ENCODE results near the gene PARD3B. TPM values are rescaled to one million over a fixed set of nuclear protein-coding genes. Genes with fewer than 3 reads are reported as not detected.

The PARD3B gene
- total and polyA plus RNA-seq, 2 experiments from 2014 or later = 4.3 to 8.5 TPM

DNA sequence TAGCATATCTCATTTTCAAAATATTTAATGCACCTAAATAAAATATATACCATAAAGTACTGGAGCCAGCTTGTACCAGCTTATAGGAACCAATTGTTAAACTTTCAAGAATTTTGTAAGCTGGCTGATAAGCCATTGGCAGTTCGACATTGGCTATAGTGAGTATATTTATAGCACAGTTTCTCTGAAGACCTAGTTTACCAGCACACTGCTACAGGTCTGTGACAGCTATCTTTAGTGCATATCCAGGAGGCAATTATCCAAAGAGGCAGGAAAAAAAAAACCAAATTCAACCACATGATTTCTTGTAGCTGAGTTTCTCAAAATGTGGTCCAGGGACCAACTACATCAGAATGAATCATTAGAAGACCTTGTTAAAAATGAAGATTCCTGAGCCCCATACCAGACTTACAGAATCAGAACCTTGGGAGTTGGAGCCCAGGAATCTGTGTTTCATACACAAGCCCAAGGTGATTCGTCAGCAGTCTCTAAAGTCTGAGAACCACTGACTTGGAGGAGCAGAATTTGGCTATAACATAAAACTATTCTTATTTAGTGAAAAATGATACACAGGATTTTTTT, 858.1 kb downstream of the PARD3B start:
- DNase-seq (ENCODE audit: low read depth in 1 of 2, low spot score in 1 of 2) = peak; percentile 31 to 34
- H3K4me3 ChIP-seq = no peak overlapping the region
- no peak for TF ChIP-seq CTCF (IDR thresholded peaks at IDR 0.05; ENCODE audit: low read depth, low read length)
- H3K4me1 ChIP-seq (ENCODE audit: low read depth) = peaks cover 30% of the 10 kb centered on the region
- H3K27ac ChIP-seq = peak overlapping the region; percentile 26
- H3K9me3 ChIP-seq (ENCODE audit: low read depth) = no peaks in the 10 kb centered on the region
- no peaks in the 10 kb centered on the region for H3K36me3 ChIP-seq
- H3K27me3 ChIP-seq = no peaks in the 10 kb centered on the region

- no peak overlapping the region for H3K27ac ChIP-seq
- DNase-seq (ENCODE audit: low read depth in 1 of 2, low spot score in 1 of 2) = peak in 1 of 2 donors; percentile 46
These were observed 859.9 kb downstream of the PARD3B start for GRCh38 chr2:205405194-205405593.

GRCh38 chr2:205405752-205406151, 860.5 kb downstream of the PARD3B start:
- Histone ChIP-seq H3K27ac (no peak overlapping the region), H3K9me3 (ENCODE audit: low read depth) (no peaks in the 10 kb centered on the region), H3K27me3 (no peaks in the 10 kb centered on the region), H3K36me3 (no peaks in the 10 kb centered on the region), H3K4me1 (ENCODE audit: low read depth) (peaks cover 30% of the 10 kb centered on the region), H3K4me3 (no peak overlapping the region)
- no peak for TF ChIP-seq CTCF (IDR thresholded peaks at IDR 0.05; ENCODE audit: low read depth, low read length)
- DNase-seq (ENCODE audit: low read depth in 1 of 2, low spot score in 1 of 2) = peak in 1 of 2 donors; percentile 87

More at GRCh38 chr2:205405194-205405593, 859.9 kb downstream of the PARD3B start:
- Histone ChIP-seq H3K4me3 (no peak overlapping the region), H3K36me3 (no peaks in the 10 kb centered on the region), H3K9me3 (ENCODE audit: low read depth) (no peaks in the 10 kb centered on the region), H3K4me1 (ENCODE audit: low read depth) (peaks cover 30% of the 10 kb centered on the region), H3K27me3 (no peaks in the 10 kb centered on the region)
- TF ChIP-seq CTCF (IDR thresholded peaks at IDR 0.05; ENCODE audit: low read depth, low read length) = no peak

GRCh38 chr2:205407984-205408383, 862.7 kb downstream of the PARD3B start:
- no peak overlapping the region for H3K27ac ChIP-seq
- TF ChIP-seq CTCF (IDR thresholded peaks at IDR 0.05; ENCODE audit: low read depth, low read length) = no peak

DNA sequence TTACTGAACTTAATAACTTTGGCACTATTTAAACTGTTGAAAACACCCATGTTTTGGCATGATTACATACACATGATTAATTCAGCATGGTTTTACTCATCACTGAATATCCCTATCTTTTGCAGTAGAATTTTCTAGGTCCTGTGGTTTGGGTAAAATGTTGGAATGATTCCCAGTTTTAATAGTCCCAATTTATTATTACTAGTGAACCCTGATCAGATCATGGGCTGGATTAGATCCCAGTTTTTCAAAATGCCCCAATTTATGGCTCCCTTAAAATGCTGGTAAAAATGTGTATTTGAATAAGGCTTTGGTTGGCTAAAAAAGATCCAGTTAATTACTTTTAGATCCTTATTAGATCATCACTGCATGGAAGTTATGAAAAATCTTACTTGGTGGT, 863.4 kb downstream of the PARD3B start:
- Histone ChIP-seq H3K9me3 (ENCODE audit: low read depth) (no peaks in the 10 kb centered on the region), H3K4me1 (ENCODE audit: low read depth) (peaks cover under 1% of the 10 kb centered on the region), H3K27ac (no peak overlapping the region), H3K27me3 (no peaks in the 10 kb centered on the region), H3K36me3 (no peaks in the 10 kb centered on the region), H3K4me3 (no peak overlapping the region)
- TF ChIP-seq CTCF (IDR thresholded peaks at IDR 0.05; ENCODE audit: low read depth, low read length) = no peak
- DNase-seq (ENCODE audit: low read depth in 1 of 2, low spot score in 1 of 2) = peak in 1 of 2 donors; percentile 29

More at GRCh38 chr2:205407984-205408383, 862.7 kb downstream of the PARD3B start:
- Histone ChIP-seq H3K27me3 (no peaks in the 10 kb centered on the region), H3K4me1 (ENCODE audit: low read depth) (peaks cover 7% of the 10 kb centered on the region), H3K36me3 (no peaks in the 10 kb centered on the region), H3K9me3 (ENCODE audit: low read depth) (no peaks in the 10 kb centered on the region), H3K4me3 (no peak overlapping the region)
- DNase-seq (ENCODE audit: low read depth in 1 of 2, low spot score in 1 of 2) = peak in 1 of 2 donors; percentile 78
